Body of pancreas (tissue), 4 donors: Measurements from ENCODE around the gene LUC7L. TPM values are rescaled to one million over a fixed set of nuclear protein-coding genes. Genes with fewer than 3 reads are reported as not detected.
"Not testable (repeated sequence)": the region's sequence is repeated elsewhere in the genome, so short reads cannot be mapped to it uniquely, and the experiment has no call there.

ENCODE experiments used
- ATAC-seq: fragments of 150-250 bp; one replicate; pipeline ENCODE4 v1.9.1; 2016
- DNase-seq, 4 donors: peaks; one replicate each; pipeline ENCODE4 v3.0.0-alpha.2; 2019
- H3K27ac ChIP-seq, 4 donors: fragments of 200-600 bp; sonication (generic); 1 replicate in 3 of 4; 2 replicates in 1 of 4; pipeline versions ENCODE4 v1.5.1 to v1.6.1; 2016 to 2019; ENCODE audit warnings: mild to moderate bottlenecking in 1 of 4, mixed read lengths in 1 of 4, moderate library complexity in 1 of 4
- H3K27me3 ChIP-seq, 2 donors: fragments of 200-600 bp; sonication (generic); one replicate each; pipeline ENCODE4 v1.6.0; 2016; ENCODE audit warnings: mild to moderate bottlenecking in 1 of 2
- H3K36me3 ChIP-seq, 2 donors: fragments of 200-600 bp; sonication (generic); replicated peaks in 1 of 2; 2 replicates each; pipeline ENCODE4 v1.5.1; 2016; ENCODE audit warnings: low read depth in 2 of 2; ENCODE audit not compliant: insufficient read depth in 1 of 2
- H3K4me1 ChIP-seq: fragments of 200-600 bp; sonication (generic); one replicate; pipeline ENCODE4 v1.6.0; 2016
- H3K4me3 ChIP-seq, 2 donors: fragments of 200-600 bp; sonication (generic); 1 replicate in 1 of 2; 2 replicates in 1 of 2; pipeline ENCODE4 v1.5.1; 2016 to 2019
- H3K9me3 ChIP-seq, 3 donors: fragments of 200-600 bp; sonication (generic); 1 replicate in 2 of 3; 2 replicates in 1 of 3; pipeline ENCODE4 v1.5.1; 2016
- CTCF ChIP-seq, 7 experiments: fragments of 450-650 bp in 4 of 7; fragments of 200-600 bp in 3 of 7; sonication (generic) in 3 of 7; IDR thresholded peaks; one replicate each; pipeline ENCODE4 v1.5.1; 2016 to 2019; ENCODE audit warnings: antibody characterized with exemption in 7 of 7
- POLR2A ChIP-seq, 3 donors: fragments of 450-650 bp; IDR thresholded peaks; one replicate each; pipeline ENCODE4 v1.6.1; 2016; ENCODE audit warnings: antibody characterized with exemption in 3 of 3, mild to moderate bottlenecking in 2 of 3
- WGBS, 2 donors: methylation state at CpG; one replicate each; pipeline ENCODE4 v1.1.5; 2017; 5-methylcytosine and 5-hydroxymethylcytosine counted together
- intact Hi-C: fragments of 100-400 bp; cut with DNase I; formaldehyde crosslinking; loops from one replicate; pipeline ENCODE4 v1.15.1; 2023
- total RNA-seq, 2 donors: library from RNA; depleted of rRNA; stranded (reverse); fragments of >200 nt; gene quantifications; one replicate each; pipeline ENCODE4 v1.1.0, GENCODE V29; 2016

LUC7L gene
- total RNA-seq, 2 donors from 2014 or later = 106 to 162 TPM

- peaks cover 9% of the 10 kb centered on the region for H3K4me1 ChIP-seq
- DNase-seq = no peak
- TF ChIP-seq CTCF (IDR thresholded peaks at IDR 0.05) (no peak), POLR2A (IDR thresholded peaks at IDR 0.05) (no peak)
- no peaks in the 10 kb centered on the region for H3K27me3 ChIP-seq
- ATAC-seq = no peak
- no peaks in the 10 kb centered on the region for H3K9me3 ChIP-seq
- intact Hi-C loops = no loop called here
- no peak overlapping the region for H3K4me3 ChIP-seq
- WGBS, 2 donors = 77 to 89% methylated on average over 9 to 10 of the region's 10 CpGs
- H3K36me3 ChIP-seq = peaks cover 6 to 12% of the 10 kb centered on the region in 2 donors
- no peak overlapping the region for H3K27ac ChIP-seq
Observed at GRCh38 chr16:259226-259625, 30.0 kb upstream of the LUC7L start.

DNA sequence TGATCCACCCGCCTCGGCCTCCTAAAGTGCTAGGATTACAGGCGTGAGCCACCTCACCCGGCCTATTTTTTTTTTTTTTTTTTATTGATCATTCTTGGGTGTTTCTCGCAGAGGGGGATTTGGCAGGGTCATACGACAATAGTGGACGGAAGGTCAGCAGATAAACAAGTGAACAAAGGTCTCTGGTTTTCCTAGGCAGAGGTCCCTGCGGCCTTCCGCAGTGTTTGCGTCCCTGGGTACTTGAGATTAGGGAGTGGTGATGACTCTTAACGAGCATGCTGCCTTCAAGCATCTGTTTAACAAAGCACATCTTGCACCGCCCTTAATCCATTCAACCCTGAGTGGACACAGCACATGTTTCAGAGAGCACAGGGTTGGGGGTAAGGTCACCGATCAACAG, 28.8 kb upstream of the LUC7L start:
- H3K27ac ChIP-seq, intact Hi-C loops, H3K9me3 ChIP-seq, DNase-seq, H3K27me3 ChIP-seq, ATAC-seq, H3K4me1 ChIP-seq, H3K4me3 ChIP-seq: not testable (repeated sequence)
- peaks cover 0 to 12% of the 10 kb centered on the region in 2 donors for H3K36me3 ChIP-seq
- WGBS, 2 donors = 63 to 67% methylated on average over 12 to 13 of the region's 13 CpGs

GRCh38 chr16:255183-255582, 25.9 kb upstream of the LUC7L start:
- no peak for ATAC-seq
- H3K9me3 ChIP-seq = no peaks in the 10 kb centered on the region
- no peak for DNase-seq
- H3K4me3 ChIP-seq = no peak overlapping the region
- no peaks in the 10 kb centered on the region for H3K27me3 ChIP-seq
- WGBS, 2 donors = 93 to 94% methylated on average over 6 of the region's 6 CpGs
- H3K36me3 ChIP-seq = peaks cover 0 to 10% of the 10 kb centered on the region in 2 donors
- peaks cover 8% of the 10 kb centered on the region for H3K4me1 ChIP-seq
- no peak overlapping the region for H3K27ac ChIP-seq
- intact Hi-C loops = no loop called here
- TF ChIP-seq CTCF (IDR thresholded peaks at IDR 0.05) (no peak), POLR2A (IDR thresholded peaks at IDR 0.05) (no peak)

DNA sequence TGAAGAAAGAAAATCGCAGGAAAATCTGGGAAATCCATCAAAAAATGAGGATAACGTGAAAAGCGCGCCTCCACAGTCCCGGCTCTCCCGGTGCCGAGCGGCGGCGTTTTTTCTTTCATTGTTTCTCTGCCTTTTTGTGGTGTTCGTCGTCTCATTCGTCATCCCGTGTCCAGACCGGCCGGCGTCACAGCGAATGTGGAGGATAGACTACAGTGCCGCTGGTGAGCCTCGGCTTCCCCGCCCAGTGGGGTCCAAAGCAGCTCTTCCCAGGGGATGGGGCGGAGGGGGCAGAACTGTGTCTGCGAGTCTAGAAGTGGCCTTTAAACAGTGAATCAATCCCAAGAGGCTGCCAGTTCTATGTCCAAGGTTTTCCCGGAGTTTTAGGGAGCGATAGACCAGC, 25.2 kb upstream of the LUC7L start:
- peaks cover 11% of the 10 kb centered on the region for H3K4me1 ChIP-seq
- no peak for DNase-seq
- H3K36me3 ChIP-seq = peaks cover 0 to 5% of the 10 kb centered on the region in 2 donors
- no peaks in the 10 kb centered on the region for H3K9me3 ChIP-seq
- no peak overlapping the region for H3K4me3 ChIP-seq
- intact Hi-C loops = no loop called here
- no peak for ATAC-seq
- no peaks in the 10 kb centered on the region for H3K27me3 ChIP-seq
- TF ChIP-seq CTCF (IDR thresholded peaks at IDR 0.05) (no peak), POLR2A (IDR thresholded peaks at IDR 0.05) (no peak)
- 96% methylated on average over 25 of the region's 25 CpGs for WGBS, 2 donors
- H3K27ac ChIP-seq = no peak overlapping the region

- intact Hi-C loops = no loop called here
- WGBS, 2 donors = 86 to 90% methylated on average over 6 of the region's 6 CpGs
Observed at GRCh38 chr16:253833-254232, 24.6 kb upstream of the LUC7L start.

More at GRCh38 chr16:253833-254232, 24.6 kb upstream of the LUC7L start:
- TF ChIP-seq POLR2A (IDR thresholded peaks at IDR 0.05) (no peak), CTCF (IDR thresholded peaks at IDR 0.05) (no peak)
- ATAC-seq (no peak), DNase-seq (no peak)
- Histone ChIP-seq H3K4me3 (no peak overlapping the region), H3K36me3 (peaks cover 0 to 4% of the 10 kb centered on the region in 2 donors), H3K27me3 (no peaks in the 10 kb centered on the region), H3K27ac (no peak overlapping the region), H3K9me3 (no peaks in the 10 kb centered on the region), H3K4me1 (peaks cover 11% of the 10 kb centered on the region)
